SK-N-SH treated with all-trans-retinoic acid at 6 μM for 48 hours (cell line): ENCODE measurements around the gene TRMT11.
"Not testable (repeated sequence)": the region's sequence is repeated elsewhere in the genome, so short reads cannot be mapped to it uniquely, and the experiment has no call there.

Experiments used
- CSDC2 ChIP-seq: fragments of 250-450 bp; sonication (Bioruptor Pico); IDR thresholded peaks from 2 replicates; pipeline ENCODE4 v1.5.0; 2020; ENCODE audit warnings: mild to moderate bottlenecking, moderate library complexity
- GLIS3 ChIP-seq: fragments of 250-450 bp; sonication (Bioruptor Pico); IDR thresholded peaks from 2 replicates; pipeline ENCODE4 v1.5.0; 2020; ENCODE audit warnings: mild to moderate bottlenecking, moderate library complexity
- ISL1 ChIP-seq: fragments of 250-450 bp; sonication (Bioruptor Pico); IDR thresholded peaks from 2 replicates; pipeline ENCODE4 v2.1.2; 2022; ENCODE audit warnings: mild to moderate bottlenecking, moderate library complexity
- TCF4 ChIP-seq: fragments of 250-450 bp; sonication (Bioruptor Pico); IDR thresholded peaks from 2 replicates; pipeline ENCODE4 v1.8.0; 2021; ENCODE audit warnings: mild to moderate bottlenecking, moderate library complexity, borderline replicate concordance
- ZFP3 ChIP-seq: fragments of 250-450 bp; sonication (Bioruptor Pico); IDR thresholded peaks from 2 replicates; pipeline ENCODE4 v1.5.0; 2020; ENCODE audit warnings: mild to moderate bottlenecking, moderate library complexity
- ZFP30 ChIP-seq: fragments of 450-650 bp; formaldehyde crosslinking; IDR thresholded peaks from 2 replicates; pipeline ENCODE4 v1.5.0; 2022; ENCODE audit warnings: mild to moderate bottlenecking, moderate library complexity
- TF ChIP-seq, protein P1 (sequence below): fragments of 250-450 bp; sonication (Bioruptor Pico); IDR thresholded peaks from 2 replicates; pipeline ENCODE4 v1.8.0; 2020; ENCODE audit warnings: mild to moderate bottlenecking, moderate library complexity, borderline replicate concordance

DNA sequence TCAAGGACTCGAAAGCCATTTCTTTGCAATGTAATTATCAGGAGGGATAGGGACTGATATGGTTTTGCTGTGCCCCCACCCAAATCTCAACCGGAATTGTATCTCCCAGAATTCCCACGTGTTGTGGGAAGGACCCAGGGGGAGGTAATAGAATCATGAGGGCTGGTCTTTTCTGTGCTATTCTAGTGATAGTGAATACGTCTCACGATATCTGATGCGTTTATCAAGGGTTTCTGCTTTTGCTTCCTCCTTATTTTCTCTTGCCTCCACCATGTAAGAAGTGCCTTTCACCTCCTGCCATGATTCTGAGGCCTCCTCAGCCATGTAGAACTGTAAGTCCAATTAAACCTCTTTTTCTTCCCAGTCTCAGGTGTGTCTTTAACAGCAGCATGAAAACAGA is 35.6 kb upstream of the TRMT11 start:
- not testable (repeated sequence) for TF ChIP-seq ISL1 (CRISPR knock-in tag); ZFP3; CSDC2 (CRISPR knock-in tag); TCF4 (CRISPR knock-in tag); GLIS3 (CRISPR knock-in tag); ZFP30 (CRISPR knock-in tag)
- TF ChIP-seq, protein P1, sequence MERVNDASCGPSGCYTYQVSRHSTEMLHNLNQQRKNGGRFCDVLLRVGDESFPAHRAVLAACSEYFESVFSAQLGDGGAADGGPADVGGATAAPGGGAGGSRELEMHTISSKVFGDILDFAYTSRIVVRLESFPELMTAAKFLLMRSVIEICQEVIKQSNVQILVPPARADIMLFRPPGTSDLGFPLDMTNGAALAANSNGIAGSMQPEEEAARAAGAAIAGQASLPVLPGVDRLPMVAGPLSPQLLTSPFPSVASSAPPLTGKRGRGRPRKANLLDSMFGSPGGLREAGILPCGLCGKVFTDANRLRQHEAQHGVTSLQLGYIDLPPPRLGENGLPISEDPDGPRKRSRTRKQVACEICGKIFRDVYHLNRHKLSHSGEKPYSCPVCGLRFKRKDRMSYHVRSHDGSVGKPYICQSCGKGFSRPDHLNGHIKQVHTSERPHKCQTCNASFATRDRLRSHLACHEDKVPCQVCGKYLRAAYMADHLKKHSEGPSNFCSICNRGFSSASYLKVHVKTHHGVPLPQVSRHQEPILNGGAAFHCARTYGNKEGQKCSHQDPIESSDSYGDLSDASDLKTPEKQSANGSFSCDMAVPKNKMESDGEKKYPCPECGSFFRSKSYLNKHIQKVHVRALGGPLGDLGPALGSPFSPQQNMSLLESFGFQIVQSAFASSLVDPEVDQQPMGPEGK (CRISPR knock-in tag) = not testable (repeated sequence)
